Hepatocyte (in vitro differentiated cells): ENCODE data around the gene RASD2. TPM values are rescaled to one million over a fixed set of nuclear protein-coding genes. Genes with fewer than 3 reads are reported as not detected.
A peak's percentile ranks its signal among the peaks of the same experiment; 100 is the strongest.

Experiments used
- DNase-seq: peaks from one replicate; pipeline ENCODE4 v3.0.0-alpha.2; 2016; ENCODE audit warnings: low spot score
- H2AFZ ChIP-seq: fragments of 200-600 bp; sonication (generic); 2 replicates; pipeline ENCODE4 v1.6.0; 2016; ENCODE audit warnings: antibody characterized with exemption, mild to moderate bottlenecking
- H3K27ac ChIP-seq: fragments of 200-600 bp; sonication (generic); 2 replicates; pipeline ENCODE4 v1.5.1; 2016; ENCODE audit warnings: mild to moderate bottlenecking
- H3K27me3 ChIP-seq: fragments of 200-600 bp; sonication (generic); 2 replicates; pipeline ENCODE4 v1.6.1; 2016
- H3K36me3 ChIP-seq: fragments of 200-600 bp; sonication (generic); replicated peaks from 2 replicates; pipeline ENCODE4 v1.5.1; 2016; ENCODE audit warnings: low read depth; ENCODE audit not compliant: insufficient read depth
- H3K4me1 ChIP-seq: fragments of 200-600 bp; sonication (generic); 2 replicates; pipeline ENCODE4 v1.5.1; 2016; ENCODE audit warnings: mild to moderate bottlenecking, moderate library complexity; ENCODE audit not compliant: insufficient read depth
- H3K4me2 ChIP-seq: fragments of 200-600 bp; sonication (generic); 2 replicates; pipeline ENCODE4 v1.6.0; 2016
- H3K4me3 ChIP-seq: fragments of 200-600 bp; sonication (generic); 2 replicates; pipeline ENCODE4 v1.5.1; 2016; ENCODE audit warnings: mild to moderate bottlenecking
- H3K79me2 ChIP-seq: fragments of 200-600 bp; sonication (generic); 2 replicates; pipeline ENCODE4 v1.6.0; 2017; ENCODE audit warnings: mild to moderate bottlenecking
- H3K9me2 ChIP-seq: fragments of 200-600 bp; sonication (generic); replicated peaks from 2 replicates; pipeline ENCODE4 v1.6.0; 2017; ENCODE audit warnings: mild to moderate bottlenecking; ENCODE audit not compliant: insufficient read depth
- H3K9me3 ChIP-seq: fragments of 200-600 bp; sonication (generic); 2 replicates; pipeline ENCODE4 v1.5.1; 2016; ENCODE audit warnings: low read depth, mild to moderate bottlenecking
- H4K20me1 ChIP-seq: fragments of 200-600 bp; sonication (generic); 2 replicates; pipeline ENCODE4 v1.6.0; 2016; ENCODE audit warnings: mild to moderate bottlenecking; ENCODE audit not compliant: insufficient read depth, poor library complexity, severe bottlenecking
- EZH2 ChIP-seq: fragments of 200-600 bp; sonication (generic); IDR thresholded peaks from 2 replicates; pipeline ENCODE4 v1.6.1; 2016; ENCODE audit warnings: antibody characterized with exemption, mild to moderate bottlenecking, borderline replicate concordance
- EZH2phosphoT487 ChIP-seq: fragments of 200-600 bp; sonication (generic); IDR thresholded peaks from one replicate; pipeline ENCODE4 v1.6.1; 2018; ENCODE audit warnings: antibody characterized with exemption, mild to moderate bottlenecking, low read depth, moderate library complexity; ENCODE audit not compliant: unreplicated experiment, severe bottlenecking
- WGBS: methylation state at CpG from one replicate; pipeline ENCODE4 v1.1.6; 2016; ENCODE audit warnings: low lambda C conversion rate; ENCODE audit errors: missing lambda C conversion rate; 5-methylcytosine and 5-hydroxymethylcytosine counted together
- polyA plus RNA-seq: library from polyadenylated mRNA; unstranded; fragments of >200 nt; fragmentation: Nextera tagmentation; extraction: Ambion mirVana; gene quantifications from 2 replicates; pipeline ENCODE4 v1.2.1, GENCODE V29; 2016
- total RNA-seq: library from RNA; depleted of rRNA; stranded (reverse); fragments of >200 nt; gene quantifications from 2 replicates; pipeline ENCODE4 v1.2.3, GENCODE V29; 2014
- TF ChIP-seq, protein P1 (sequence below): fragments of 200-600 bp; sonication (generic); IDR thresholded peaks from 2 replicates; pipeline ENCODE4 v1.5.1; 2016; ENCODE audit warnings: antibody characterized with exemption, mild to moderate bottlenecking; ENCODE audit not compliant: poor library complexity

RASD2 gene
- total and polyA plus RNA-seq, 2 experiments from 2014 or later = 1.3 to 12.7 TPM

DNA sequence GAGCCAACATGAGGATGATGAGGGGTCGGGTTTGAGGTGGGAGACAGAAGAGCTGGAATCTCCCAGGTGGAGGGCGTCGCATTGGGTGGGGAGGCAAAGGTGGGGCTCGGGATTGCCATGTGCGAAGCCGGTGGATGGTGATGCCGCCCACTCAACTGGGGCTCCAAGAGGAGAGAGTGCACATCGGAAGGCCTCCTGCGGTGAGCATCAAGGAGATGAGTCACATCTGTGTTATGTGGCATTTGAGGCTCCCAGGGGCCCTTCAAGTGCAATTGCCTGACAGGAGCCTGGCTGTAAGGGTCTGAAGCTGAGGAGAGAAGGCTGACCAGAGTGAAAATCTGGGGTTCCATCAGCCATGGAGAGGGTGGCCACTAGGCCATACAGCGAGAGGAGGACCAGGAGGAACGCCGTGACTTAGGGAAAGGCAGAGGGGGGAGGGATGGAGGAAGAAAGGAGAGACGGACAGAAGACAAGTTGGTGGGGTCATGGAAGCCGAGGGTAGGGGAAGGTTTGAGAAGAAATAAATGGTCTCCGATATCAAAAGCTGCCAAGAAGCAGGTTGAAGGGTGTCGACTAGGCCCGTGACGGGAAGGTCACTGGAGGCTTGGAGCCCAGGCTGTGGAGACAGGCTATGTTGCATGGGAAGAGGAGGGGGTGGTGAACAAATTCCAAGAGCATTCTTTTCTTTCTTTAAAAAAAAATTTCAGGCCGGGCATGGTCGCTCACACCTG lies 21.3 kb downstream of the RASD2 start:
- Histone ChIP-seq H3K9me2 (no peaks in the 10 kb centered on the region), H3K36me3 (no peaks in the 10 kb centered on the region), H3K27me3 (no peaks in the 10 kb centered on the region), H3K4me3 (no peak overlapping the region), H4K20me1 (no peaks in the 10 kb centered on the region), H2AFZ (no peak overlapping the region), H3K4me1 (peaks cover 3% of the 10 kb centered on the region), H3K9me3 (no peaks in the 10 kb centered on the region), H3K27ac (no peak overlapping the region), H3K79me2 (no peaks in the 10 kb centered on the region), H3K4me2 (peak overlapping the region; percentile 13)
- DNase-seq = peak; percentile 60
- WGBS = 76% methylated on average over 20 of the region's 20 CpGs
- TF ChIP-seq, protein P1, sequence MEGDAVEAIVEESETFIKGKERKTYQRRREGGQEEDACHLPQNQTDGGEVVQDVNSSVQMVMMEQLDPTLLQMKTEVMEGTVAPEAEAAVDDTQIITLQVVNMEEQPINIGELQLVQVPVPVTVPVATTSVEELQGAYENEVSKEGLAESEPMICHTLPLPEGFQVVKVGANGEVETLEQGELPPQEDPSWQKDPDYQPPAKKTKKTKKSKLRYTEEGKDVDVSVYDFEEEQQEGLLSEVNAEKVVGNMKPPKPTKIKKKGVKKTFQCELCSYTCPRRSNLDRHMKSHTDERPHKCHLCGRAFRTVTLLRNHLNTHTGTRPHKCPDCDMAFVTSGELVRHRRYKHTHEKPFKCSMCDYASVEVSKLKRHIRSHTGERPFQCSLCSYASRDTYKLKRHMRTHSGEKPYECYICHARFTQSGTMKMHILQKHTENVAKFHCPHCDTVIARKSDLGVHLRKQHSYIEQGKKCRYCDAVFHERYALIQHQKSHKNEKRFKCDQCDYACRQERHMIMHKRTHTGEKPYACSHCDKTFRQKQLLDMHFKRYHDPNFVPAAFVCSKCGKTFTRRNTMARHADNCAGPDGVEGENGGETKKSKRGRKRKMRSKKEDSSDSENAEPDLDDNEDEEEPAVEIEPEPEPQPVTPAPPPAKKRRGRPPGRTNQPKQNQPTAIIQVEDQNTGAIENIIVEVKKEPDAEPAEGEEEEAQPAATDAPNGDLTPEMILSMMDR = no peak
- TF ChIP-seq EZH2phosphoT487 (no peak), EZH2 (no peak)

DNA sequence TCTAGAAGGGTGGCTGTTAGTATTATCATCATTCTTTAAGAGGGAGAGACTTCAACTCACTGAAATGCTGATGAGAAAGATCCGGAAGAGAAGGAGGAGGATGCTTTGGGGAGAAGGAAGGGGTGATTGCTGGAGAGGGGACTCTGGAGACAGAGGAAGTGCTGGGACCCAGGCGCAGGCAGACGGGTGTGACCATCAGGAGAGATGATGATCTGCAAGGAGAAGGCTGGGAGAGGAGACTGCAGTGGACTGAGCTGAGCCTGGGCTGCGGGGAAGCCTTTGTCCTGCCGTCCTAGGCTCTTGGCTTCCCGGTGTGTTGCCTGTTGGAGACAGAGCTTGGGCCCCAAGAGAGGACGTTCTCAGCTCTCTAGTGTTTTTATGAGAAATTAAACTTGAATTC lies 22.6 kb downstream of the RASD2 start:
- H3K79me2 ChIP-seq = no peaks in the 10 kb centered on the region
- H4K20me1 ChIP-seq = no peaks in the 10 kb centered on the region
- H3K4me1 ChIP-seq = peaks cover 3% of the 10 kb centered on the region
- no peaks in the 10 kb centered on the region for H3K27me3 ChIP-seq
- H3K36me3 ChIP-seq = no peaks in the 10 kb centered on the region
- H3K9me2 ChIP-seq = no peaks in the 10 kb centered on the region
- 67% methylated on average over 7 of the region's 7 CpGs for WGBS
- no peak overlapping the region for H3K4me2 ChIP-seq
- TF ChIP-seq EZH2phosphoT487 (no peak), EZH2 (no peak)
- TF ChIP-seq, protein P1 = no peak
- no peak overlapping the region for H2AFZ ChIP-seq
- H3K27ac ChIP-seq = no peak overlapping the region
- no peak for DNase-seq
- no peak overlapping the region for H3K4me3 ChIP-seq
- no peaks in the 10 kb centered on the region for H3K9me3 ChIP-seq

DNA sequence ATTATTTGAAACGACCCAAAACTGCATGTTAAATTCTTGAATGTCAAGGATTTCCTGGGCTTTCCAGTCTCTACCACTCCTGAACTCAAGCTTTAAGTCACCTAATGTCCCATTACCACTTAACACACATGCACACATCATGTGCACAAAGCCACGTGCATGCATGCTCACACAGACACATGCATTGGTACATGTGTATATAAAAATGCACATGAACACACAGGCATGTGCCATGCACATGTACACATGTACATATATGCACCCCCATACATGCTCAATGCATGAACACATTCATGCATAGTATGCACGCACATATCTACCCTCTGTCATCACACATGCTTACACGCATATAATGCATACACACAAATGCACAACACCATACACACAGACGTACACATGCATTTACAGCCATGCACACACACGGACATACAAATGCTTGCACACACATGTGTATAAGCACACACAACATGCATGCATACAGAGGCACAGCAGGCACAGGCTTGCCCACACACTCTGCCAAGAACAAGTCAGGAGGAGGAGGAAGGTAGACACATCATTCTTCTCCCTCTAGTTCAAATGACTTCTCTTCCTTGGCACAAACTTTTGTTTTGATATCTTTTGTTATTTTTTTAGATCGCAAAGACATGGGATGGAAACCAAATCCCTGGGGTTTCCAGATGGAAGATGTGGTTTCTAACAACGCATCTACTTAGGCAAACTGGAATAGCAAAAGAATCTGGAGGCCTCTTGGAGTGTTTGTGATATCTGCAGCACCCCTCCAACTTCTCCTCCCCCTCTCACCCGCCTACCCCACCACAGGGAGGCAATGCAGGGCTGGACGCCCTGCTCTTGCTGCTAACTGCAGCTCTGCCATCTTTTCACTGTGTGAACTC lies 24.6 kb downstream of the RASD2 start:
- 80% methylated on average over 10 of the region's 10 CpGs for WGBS
- Histone ChIP-seq H2AFZ (no peak overlapping the region), H3K79me2 (no peaks in the 10 kb centered on the region), H3K4me2 (no peak overlapping the region), H3K9me2 (no peaks in the 10 kb centered on the region), H4K20me1 (no peaks in the 10 kb centered on the region), H3K4me1 (peaks cover 13% of the 10 kb centered on the region), H3K9me3 (no peaks in the 10 kb centered on the region), H3K27me3 (no peaks in the 10 kb centered on the region), H3K27ac (no peak overlapping the region), H3K4me3 (no peak overlapping the region), H3K36me3 (no peaks in the 10 kb centered on the region)
- no peak for DNase-seq
- TF ChIP-seq EZH2 = no peak
